ENCODE data around the gene OR51E2. TPM values are rescaled to one million over a fixed set of nuclear protein-coding genes. Genes with fewer than 3 reads are reported as not detected.

The OR51E2 gene
- total RNA-seq, 4 donors from 2014 or later, result 0.10 to 0.30 TPM; not detected in 2

GRCh38 chr11:4672470-4672869 lies 25.2 kb downstream of the OR51E2 start:
- DNase-seq (ENCODE audit: low spot score in 2 of 2), result no peak
- TF ChIP-seq POLR2A (IDR thresholded peaks at IDR 0.05), result no peak
- TF ChIP-seq, protein P1, sequence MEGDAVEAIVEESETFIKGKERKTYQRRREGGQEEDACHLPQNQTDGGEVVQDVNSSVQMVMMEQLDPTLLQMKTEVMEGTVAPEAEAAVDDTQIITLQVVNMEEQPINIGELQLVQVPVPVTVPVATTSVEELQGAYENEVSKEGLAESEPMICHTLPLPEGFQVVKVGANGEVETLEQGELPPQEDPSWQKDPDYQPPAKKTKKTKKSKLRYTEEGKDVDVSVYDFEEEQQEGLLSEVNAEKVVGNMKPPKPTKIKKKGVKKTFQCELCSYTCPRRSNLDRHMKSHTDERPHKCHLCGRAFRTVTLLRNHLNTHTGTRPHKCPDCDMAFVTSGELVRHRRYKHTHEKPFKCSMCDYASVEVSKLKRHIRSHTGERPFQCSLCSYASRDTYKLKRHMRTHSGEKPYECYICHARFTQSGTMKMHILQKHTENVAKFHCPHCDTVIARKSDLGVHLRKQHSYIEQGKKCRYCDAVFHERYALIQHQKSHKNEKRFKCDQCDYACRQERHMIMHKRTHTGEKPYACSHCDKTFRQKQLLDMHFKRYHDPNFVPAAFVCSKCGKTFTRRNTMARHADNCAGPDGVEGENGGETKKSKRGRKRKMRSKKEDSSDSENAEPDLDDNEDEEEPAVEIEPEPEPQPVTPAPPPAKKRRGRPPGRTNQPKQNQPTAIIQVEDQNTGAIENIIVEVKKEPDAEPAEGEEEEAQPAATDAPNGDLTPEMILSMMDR (IDR thresholded peaks at IDR 0.05), result no peak
- WGBS, 2 donors, result 36 to 41% methylated on average over 3 of the region's 3 CpGs
- intact Hi-C loops (cut with DNase I; ENCODE audit: low total_unique reads), result no loop called here
- no peak overlapping the region for H3K4me3 ChIP-seq (ENCODE audit: low read depth, poor library complexity, severe bottlenecking)

- intact Hi-C loops (cut with DNase I; ENCODE audit: low total_unique reads), result no loop called here
- TF ChIP-seq POLR2A (IDR thresholded peaks at IDR 0.05), result no peak
- TF ChIP-seq, protein P1 (IDR thresholded peaks at IDR 0.05), result no peak
- WGBS, 2 donors, result 69 to 74% methylated on average over 2 of the region's 2 CpGs
- DNase-seq (ENCODE audit: low spot score in 2 of 2), result no peak
- no peak overlapping the region for H3K4me3 ChIP-seq (ENCODE audit: low read depth, poor library complexity, severe bottlenecking)
These were observed 25.9 kb downstream of the OR51E2 start for GRCh38 chr11:4671741-4672140.

GRCh38 chr11:4665424-4665823 lies 32.2 kb downstream of the OR51E2 start:
- WGBS, 2 donors, result 73 to 78% methylated on average over 2 of the region's 2 CpGs
- H3K4me3 ChIP-seq (ENCODE audit: low read depth, poor library complexity, severe bottlenecking), result no peak overlapping the region
- TF ChIP-seq POLR2A (IDR thresholded peaks at IDR 0.05), result no peak
- TF ChIP-seq, protein P1 (IDR thresholded peaks at IDR 0.05), result no peak
- no peak for DNase-seq (ENCODE audit: low spot score in 2 of 2)
- intact Hi-C loops (cut with DNase I; ENCODE audit: low total_unique reads), result no loop called here

DNA sequence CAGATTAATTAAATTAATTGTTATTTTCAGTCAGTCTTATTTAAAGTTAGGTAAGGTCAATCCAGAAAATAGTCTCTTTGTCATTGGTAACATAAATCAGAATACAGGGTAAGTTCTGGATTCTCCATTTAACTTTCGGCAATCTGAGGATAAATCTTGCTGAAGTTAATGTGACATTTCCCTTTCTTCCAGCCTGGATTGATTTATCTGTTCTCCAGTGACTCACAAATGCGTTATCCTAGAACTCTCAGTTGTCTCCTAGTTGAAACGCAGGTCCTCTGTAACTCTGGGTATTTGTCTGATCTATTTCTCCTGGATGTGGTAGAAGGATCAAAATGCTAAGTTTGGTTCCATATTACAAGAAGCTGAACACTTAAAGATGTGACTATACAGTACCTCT lies 32.9 kb downstream of the OR51E2 start:
- intact Hi-C loops (cut with DNase I; ENCODE audit: low total_unique reads), result no loop called here
- H3K4me3 ChIP-seq (ENCODE audit: low read depth, poor library complexity, severe bottlenecking), result no peak overlapping the region
- 26 to 31% methylated on average over 3 of the region's 3 CpGs for WGBS, 2 donors
- TF ChIP-seq POLR2A (IDR thresholded peaks at IDR 0.05), result no peak
- TF ChIP-seq, protein P1 (IDR thresholded peaks at IDR 0.05), result no peak
- no peak for DNase-seq (ENCODE audit: low spot score in 2 of 2)

DNA sequence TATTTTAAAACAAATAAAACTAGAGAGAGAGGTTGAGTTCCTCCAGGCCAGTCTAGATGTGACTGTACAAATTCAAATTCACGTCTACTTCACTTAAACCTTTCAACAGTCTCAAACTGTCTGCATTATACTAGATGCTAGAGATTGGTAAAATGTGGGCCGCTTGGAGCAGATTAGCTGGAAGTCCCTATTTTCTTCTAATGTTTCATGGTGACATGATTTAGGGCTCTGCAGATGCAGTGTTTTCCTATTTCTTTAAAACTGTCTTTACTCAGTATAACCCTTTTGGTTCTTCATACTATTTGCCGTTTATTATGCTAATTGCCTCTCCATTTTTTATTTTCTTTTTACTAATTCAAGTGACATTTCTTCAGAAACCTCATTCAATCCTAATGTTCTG lies 33.5 kb downstream of the OR51E2 start:
- no peak for DNase-seq (ENCODE audit: low spot score in 2 of 2)
- no peak overlapping the region for H3K4me3 ChIP-seq (ENCODE audit: low read depth, poor library complexity, severe bottlenecking)
- WGBS, 2 donors, result 75 to 81% methylated on average over 3 of the region's 3 CpGs
- intact Hi-C loops (cut with DNase I; ENCODE audit: low total_unique reads), result no loop called here
- TF ChIP-seq, protein P1 (IDR thresholded peaks at IDR 0.05), result no peak
- no peak for TF ChIP-seq POLR2A (IDR thresholded peaks at IDR 0.05)

DNA sequence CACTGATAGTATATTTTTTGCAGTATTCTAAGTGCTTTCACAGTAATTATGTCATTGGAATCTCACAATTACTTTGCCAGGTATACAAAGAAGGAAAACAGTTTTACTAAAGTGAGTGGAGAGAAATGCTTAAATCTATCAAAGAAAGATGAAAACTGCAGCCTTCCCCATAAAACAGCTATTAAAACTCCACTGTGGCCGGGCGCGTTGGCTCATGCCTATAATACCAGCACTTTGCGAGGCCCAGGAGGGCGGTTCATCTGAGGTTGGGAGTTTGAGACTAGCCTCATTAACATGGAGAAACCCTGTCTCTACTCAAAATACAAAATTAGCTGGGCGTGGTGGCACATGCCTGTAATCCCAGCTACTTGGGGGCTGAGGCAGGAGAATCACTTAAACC lies 34.8 kb downstream of the OR51E2 start:
- no peak overlapping the region for H3K4me3 ChIP-seq (ENCODE audit: low read depth, poor library complexity, severe bottlenecking)
- TF ChIP-seq, protein P1 (IDR thresholded peaks at IDR 0.05), result no peak
- TF ChIP-seq POLR2A (IDR thresholded peaks at IDR 0.05), result no peak
- intact Hi-C loops (cut with DNase I; ENCODE audit: low total_unique reads), result no loop called here
- 51 to 62% methylated on average over 6 of the region's 6 CpGs for WGBS, 2 donors
- DNase-seq (ENCODE audit: low spot score in 2 of 2), result no peak
